Urinary bladder (tissue), 4 donors: ENCODE results near the gene IGFLR1. TPM values are rescaled to one million over a fixed set of nuclear protein-coding genes. Genes with fewer than 3 reads are reported as not detected.
A peak's percentile ranks its signal among the peaks of the same experiment; 100 is the strongest.

ENCODE experiments used
- DNase-seq: peaks from one replicate; pipeline ENCODE4 v3.0.0-alpha.2; 2015; ENCODE audit errors: extremely low spot score
- H3K27ac ChIP-seq: one replicate; pipeline ENCODE4 v1.5.1; 2013; ENCODE audit warnings: low read depth, mild to moderate bottlenecking, moderate library complexity
- H3K36me3 ChIP-seq: one replicate; pipeline ENCODE4 v1.6.1; 2013; ENCODE audit warnings: mild to moderate bottlenecking, moderate library complexity; ENCODE audit not compliant: insufficient read depth
- H3K4me1 ChIP-seq: one replicate; pipeline ENCODE4 v1.6.1; 2013; ENCODE audit warnings: mild to moderate bottlenecking, moderate library complexity; ENCODE audit not compliant: insufficient read depth
- H3K4me3 ChIP-seq: one replicate; pipeline ENCODE4 v1.5.1; 2013; ENCODE audit warnings: low read depth, low read length
- WGBS: extraction: QIAGEN DNeasy Blood & Tissue Kit; methylation state at CpG from one replicate; pipeline ENCODE4 v1.1.7; 2013; 5-methylcytosine and 5-hydroxymethylcytosine counted together
- polyA plus RNA-seq: library from polyadenylated mRNA; stranded (reverse); fragments of 200-250 nt; gene quantifications from one replicate; pipeline ENCODE4 v1.2.3, GENCODE V29; 2013
- total RNA-seq: library from RNA; depleted of rRNA; stranded (reverse); fragments of >200 nt; gene quantifications from one replicate; pipeline ENCODE4 v1.2.3, GENCODE V29; 2014
- donor health status: healthy with polysubstance abuse.
- donor health status: healthy.

Gene IGFLR1
- total and polyA plus RNA-seq, 2 donors, result 0.53 to 21.2 TPM

- WGBS, result 82% methylated on average over 28 of the region's 28 CpGs
- Histone ChIP-seq H3K4me3 (no peak overlapping the region), H3K36me3 (no peaks in the 10 kb centered on the region), H3K27ac (no peak overlapping the region), H3K4me1 (no peaks in the 10 kb centered on the region)
- no peak for DNase-seq
Measured at GRCh38 chr19:35783469-35784434, 41.5 kb upstream of the IGFLR1 start.

GRCh38 chr19:35782589-35782988 lies 40.3 kb upstream of the IGFLR1 start:
- WGBS, result 94% methylated on average over 12 of the region's 12 CpGs
- no peak overlapping the region for H3K27ac ChIP-seq
- no peak overlapping the region for H3K4me3 ChIP-seq
- no peaks in the 10 kb centered on the region for H3K36me3 ChIP-seq
- DNase-seq, result no peak
- no peaks in the 10 kb centered on the region for H3K4me1 ChIP-seq

GRCh38 chr19:35781650-35782049 lies 39.4 kb upstream of the IGFLR1 start:
- no peak for DNase-seq
- Histone ChIP-seq H3K36me3 (no peaks in the 10 kb centered on the region), H3K4me1 (no peaks in the 10 kb centered on the region), H3K4me3 (no peak overlapping the region), H3K27ac (no peak overlapping the region)
- 75% methylated on average over 9 of the region's 9 CpGs for WGBS

- WGBS, result 95% methylated on average over 20 of the region's 20 CpGs
- Histone ChIP-seq H3K36me3 (no peaks in the 10 kb centered on the region), H3K4me3 (no peak overlapping the region), H3K4me1 (no peaks in the 10 kb centered on the region), H3K27ac (no peak overlapping the region)
- no peak for DNase-seq
Measured at GRCh38 chr19:35780717-35781116, 38.5 kb upstream of the IGFLR1 start.

- Histone ChIP-seq H3K27ac (no peak overlapping the region), H3K36me3 (no peaks in the 10 kb centered on the region), H3K4me3 (no peak overlapping the region), H3K4me1 (no peaks in the 10 kb centered on the region)
- DNase-seq, result no peak
- 91% methylated on average over 16 of the region's 16 CpGs for WGBS
Measured at GRCh38 chr19:35780058-35780457, 37.8 kb upstream of the IGFLR1 start.

- 93% methylated on average over 8 of the region's 8 CpGs for WGBS
- Histone ChIP-seq H3K27ac (no peak overlapping the region), H3K4me1 (no peaks in the 10 kb centered on the region), H3K4me3 (no peak overlapping the region), H3K36me3 (no peaks in the 10 kb centered on the region)
- no peak for DNase-seq
Measured at GRCh38 chr19:35779033-35779432, 36.8 kb upstream of the IGFLR1 start.

GRCh38 chr19:35777961-35778360 lies 35.7 kb upstream of the IGFLR1 start:
- no peaks in the 10 kb centered on the region for H3K4me1 ChIP-seq

GRCh38 chr19:35777086-35777841 lies 35.0 kb upstream of the IGFLR1 start:
- H3K36me3 ChIP-seq, result no peaks in the 10 kb centered on the region
- no peak overlapping the region for H3K4me3 ChIP-seq
- H3K27ac ChIP-seq, result no peak overlapping the region
- H3K4me1 ChIP-seq, result no peaks in the 10 kb centered on the region
- DNase-seq, result no peak
- 51% methylated on average over 19 of the region's 19 CpGs for WGBS

More at GRCh38 chr19:35777961-35778360, 35.7 kb upstream of the IGFLR1 start:
- no peak for DNase-seq
- Histone ChIP-seq H3K36me3 (no peaks in the 10 kb centered on the region), H3K27ac (no peak overlapping the region), H3K4me3 (no peak overlapping the region)
- 75% methylated on average over 7 of the region's 7 CpGs for WGBS

- no peak overlapping the region for H3K27ac ChIP-seq
- peak overlapping the region; percentile 83 for H3K4me3 ChIP-seq
- 45% methylated on average over 13 of the region's 13 CpGs for WGBS
- H3K36me3 ChIP-seq, result no peaks in the 10 kb centered on the region
- H3K4me1 ChIP-seq, result no peaks in the 10 kb centered on the region
- no peak for DNase-seq
Measured at GRCh38 chr19:35776102-35776788, 34.0 kb upstream of the IGFLR1 start.

GRCh38 chr19:35775298-35776101 lies 33.2 kb upstream of the IGFLR1 start, which contains the start of gene ARHGAP33:
Gene ARHGAP33, plus strand, starts transcription at chr19:35775564. Its CDS starts 95 bp downstream, at chr19:35775659.
- peak within 1 kb of the TSS; percentile 83 for H3K4me3 ChIP-seq
- no peak within 1 kb of the TSS for H3K27ac ChIP-seq
- DNase-seq, result peak; percentile 94
- 1% methylated on average over 80 of the region's 82 CpGs for WGBS
- no peaks in the 10 kb centered on the region for H3K36me3 ChIP-seq
- no peaks in the 10 kb centered on the region for H3K4me1 ChIP-seq

- no peak for DNase-seq
- no peaks in the 10 kb centered on the region for H3K36me3 ChIP-seq
- H3K27ac ChIP-seq, result no peak overlapping the region
- WGBS, result 36% methylated on average over 9 of the region's 9 CpGs
- peak overlapping the region; percentile 83 for H3K4me3 ChIP-seq
- no peaks in the 10 kb centered on the region for H3K4me1 ChIP-seq
Measured at GRCh38 chr19:35775046-35775297, 32.7 kb upstream of the IGFLR1 start.

GRCh38 chr19:35774274-35775045 lies 32.2 kb upstream of the IGFLR1 start:
- Histone ChIP-seq H3K4me3 (peak overlapping the region; percentile 83), H3K4me1 (no peaks in the 10 kb centered on the region), H3K36me3 (no peaks in the 10 kb centered on the region), H3K27ac (no peak overlapping the region)
- WGBS, result 57% methylated on average over 16 of the region's 16 CpGs
- no peak for DNase-seq
